Astrocyte (in vitro differentiated cells and primary cell): ENCODE results near the gene TGFB1.

Source experiments
- EZH2 ChIP-seq: IDR thresholded peaks from 2 replicates; pipeline ENCODE4 v1.6.1; 2012; ENCODE audit warnings: mild to moderate bottlenecking, low read length, inconsistent platforms; ENCODE audit not compliant: insufficient read depth
- TF ChIP-seq, protein P1 (sequence below): IDR thresholded peaks from 2 replicates; pipeline ENCODE4 v1.5.1; 2011; ENCODE audit warnings: low read depth, mild to moderate bottlenecking, inconsistent platforms, low read length, moderate library complexity; ENCODE audit not compliant: insufficient read depth

DNA sequence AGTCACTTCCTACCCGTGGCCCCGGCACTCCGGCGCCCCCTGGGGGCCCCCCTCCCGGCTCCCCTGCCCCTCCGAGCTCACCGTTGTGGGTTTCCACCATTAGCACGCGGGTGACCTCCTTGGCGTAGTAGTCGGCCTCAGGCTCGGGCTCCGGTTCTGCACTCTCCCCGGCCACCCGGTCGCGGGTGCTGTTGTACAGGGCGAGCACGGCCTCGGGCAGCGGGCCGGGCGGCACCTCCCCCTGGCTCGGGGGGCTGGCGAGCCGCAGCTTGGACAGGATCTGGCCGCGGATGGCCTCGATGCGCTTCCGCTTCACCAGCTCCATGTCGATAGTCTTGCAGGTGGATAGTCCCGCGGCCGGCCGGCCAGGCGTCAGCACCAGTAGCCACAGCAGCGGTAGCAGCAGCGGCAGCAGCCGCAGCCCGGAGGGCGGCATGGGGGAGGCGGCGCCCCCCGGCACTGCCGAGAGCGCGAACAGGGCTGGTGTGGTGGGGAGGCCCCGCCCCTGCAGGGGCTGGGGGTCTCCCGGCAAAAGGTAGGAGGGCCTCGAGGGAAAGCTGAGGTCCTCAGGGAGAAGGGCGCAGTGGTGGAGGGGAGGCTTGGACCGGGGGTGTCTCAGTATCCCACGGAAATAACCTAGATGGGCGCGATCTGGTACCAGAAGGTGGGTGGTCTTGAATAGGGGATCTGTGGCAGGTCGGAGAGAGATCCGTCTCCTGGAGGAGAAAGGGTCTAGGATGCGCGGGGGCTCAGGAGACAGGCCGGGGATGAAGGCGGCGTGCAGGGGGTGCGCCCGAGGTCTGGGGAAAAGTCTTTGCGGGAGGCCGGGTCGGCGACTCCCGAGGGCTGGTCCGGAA lies 885 bp downstream of the TGFB1 start:
- TF ChIP-seq EZH2 = no peak
- TF ChIP-seq, protein P1, sequence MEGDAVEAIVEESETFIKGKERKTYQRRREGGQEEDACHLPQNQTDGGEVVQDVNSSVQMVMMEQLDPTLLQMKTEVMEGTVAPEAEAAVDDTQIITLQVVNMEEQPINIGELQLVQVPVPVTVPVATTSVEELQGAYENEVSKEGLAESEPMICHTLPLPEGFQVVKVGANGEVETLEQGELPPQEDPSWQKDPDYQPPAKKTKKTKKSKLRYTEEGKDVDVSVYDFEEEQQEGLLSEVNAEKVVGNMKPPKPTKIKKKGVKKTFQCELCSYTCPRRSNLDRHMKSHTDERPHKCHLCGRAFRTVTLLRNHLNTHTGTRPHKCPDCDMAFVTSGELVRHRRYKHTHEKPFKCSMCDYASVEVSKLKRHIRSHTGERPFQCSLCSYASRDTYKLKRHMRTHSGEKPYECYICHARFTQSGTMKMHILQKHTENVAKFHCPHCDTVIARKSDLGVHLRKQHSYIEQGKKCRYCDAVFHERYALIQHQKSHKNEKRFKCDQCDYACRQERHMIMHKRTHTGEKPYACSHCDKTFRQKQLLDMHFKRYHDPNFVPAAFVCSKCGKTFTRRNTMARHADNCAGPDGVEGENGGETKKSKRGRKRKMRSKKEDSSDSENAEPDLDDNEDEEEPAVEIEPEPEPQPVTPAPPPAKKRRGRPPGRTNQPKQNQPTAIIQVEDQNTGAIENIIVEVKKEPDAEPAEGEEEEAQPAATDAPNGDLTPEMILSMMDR = peak; percentile 21
